ENCODE measurements around the gene SRC. TPM values are rescaled to one million over a fixed set of nuclear protein-coding genes. Genes with fewer than 3 reads are reported as not detected.

The SRC gene
- total and polyA plus RNA-seq, 2 experiments from 2014 or later = 8.0 to 25.9 TPM

- TF ChIP-seq ZNF462 (CRISPR knock-in tag; IDR thresholded peaks at IDR 0.05) (no peak), ZNF114 (CRISPR knock-in tag; IDR thresholded peaks at IDR 0.05) (no peak)
Observed at GRCh38 chr20:37439223-37439933, 93.4 kb downstream of the SRC start (continued).

GRCh38 chr20:37441023-37441422 lies 95.1 kb downstream of the SRC start:
- Histone ChIP-seq H3K36me3 (ENCODE audit: insufficient read depth) (no peaks in the 10 kb centered on the region), H3K9me2 (ENCODE audit: insufficient read depth) (no peaks in the 10 kb centered on the region; the same call in 1 of the 2 replicates), H3K27ac (ENCODE audit: low read depth) (no peak overlapping the region), H2AFZ (peak overlapping the region; percentile 52; the same call in 1 of the 2 replicates), H3K4me3 (no peak overlapping the region), H3K4me1 (ENCODE audit: insufficient read depth) (peaks cover 10% of the 10 kb centered on the region), H3F3A (replicated peaks; ENCODE audit: low read depth) (no peaks in the 10 kb centered on the region), H3K4me2 (no peak overlapping the region), H4K20me1 (replicated peaks; ENCODE audit: insufficient read depth) (no peaks in the 10 kb centered on the region), H3K27me3 (ENCODE audit: insufficient read depth) (no peaks in the 10 kb centered on the region), H3K79me2 (replicated peaks; ENCODE audit: insufficient read depth) (no peaks in the 10 kb centered on the region)
- DNase-seq (ENCODE audit: low spot score) (no peak), ATAC-seq (no peak)
- Mint-ChIP-seq H3K27me3 (ENCODE audit: insufficient read depth, low read depth, poor library complexity) (peaks cover 5% of the 10 kb centered on the region), H3K9me3 (no peaks in the 10 kb centered on the region), H3K4me3 (no peak overlapping the region), H3K36me3 (ENCODE audit: low read depth) (no peaks in the 10 kb centered on the region), H3K4me1 (peaks cover 24% of the 10 kb centered on the region), H3K27ac (no peak overlapping the region)
- TF ChIP-seq CTCF (conservative IDR thresholded peaks at IDR 0.05; ENCODE audit: low read depth in 2 of 2) (no peak), CREB1 (CRISPR knock-in tag; IDR thresholded peaks at IDR 0.05; ENCODE audit: low read depth) (no peak), ETS1 (IDR thresholded peaks at IDR 0.05) (no peak), JUNB (IDR thresholded peaks at IDR 0.05; ENCODE audit: unreplicated experiment) (no peak), NANOG (IDR thresholded peaks at IDR 0.05; ENCODE audit: borderline replicate concordance) (no peak), EZH2phosphoT487 (IDR thresholded peaks at IDR 0.05; ENCODE audit: unreplicated experiment) (no peak), EZH2 (IDR thresholded peaks at IDR 0.05; ENCODE audit: low read depth, unreplicated experiment) (no peak), REST (IDR thresholded peaks at IDR 0.05; ENCODE audit: unreplicated experiment) (no peak), ZNF114 (CRISPR knock-in tag; IDR thresholded peaks at IDR 0.05) (no peak), ZNF331 (CRISPR knock-in tag; IDR thresholded peaks at IDR 0.05; ENCODE audit: low read depth) (no peak), STAT1 (IDR thresholded peaks at IDR 0.05; ENCODE audit: unreplicated experiment) (no peak)
